Right ventricle myocardium inferior (tissue), 1 donor: ENCODE measurements around the gene FJX1. TPM values are rescaled to one million over a fixed set of nuclear protein-coding genes. Genes with fewer than 3 reads are reported as not detected.
"Not testable (repeated sequence)": the region's sequence is repeated elsewhere in the genome, so short reads cannot be mapped to it uniquely, and the experiment has no call there.

Source experiments
- ATAC-seq: fragments of 200-7000 bp; cut with Tn5 transposase; one replicate; pipeline ENCODE4 v1.9.1; 2020; ENCODE audit warnings: mild to moderate bottlenecking, moderate library complexity
- DNase-seq: peaks from one replicate; pipeline ENCODE4 v3.0.0; 2021; ENCODE audit errors: missing footprints
- intact Hi-C: fragments of 100-400 bp; cut with DNase I; formaldehyde crosslinking; loops from one replicate; pipeline ENCODE4 v1.11.0; 2022
- total RNA-seq: library from RNA; stranded (reverse); fragmentation: NEBNext Ultra II Directional; extraction: Animal tissue kit (Norgen Biotek cat#: 25700); gene quantifications from one replicate; pipeline ENCODE4 v1.2.1, GENCODE V29; 2021
- donor health status: DM: no; HTN: yes; CAD: no; lungs with severe emphysema.

Gene FJX1
- total RNA-seq, 1 donor from 2014 or later: 0.54 TPM

- intact Hi-C loops: no loop called here
Measured at GRCh38 chr11:35623621-35624168, 5.4 kb downstream of the FJX1 start.

DNA sequence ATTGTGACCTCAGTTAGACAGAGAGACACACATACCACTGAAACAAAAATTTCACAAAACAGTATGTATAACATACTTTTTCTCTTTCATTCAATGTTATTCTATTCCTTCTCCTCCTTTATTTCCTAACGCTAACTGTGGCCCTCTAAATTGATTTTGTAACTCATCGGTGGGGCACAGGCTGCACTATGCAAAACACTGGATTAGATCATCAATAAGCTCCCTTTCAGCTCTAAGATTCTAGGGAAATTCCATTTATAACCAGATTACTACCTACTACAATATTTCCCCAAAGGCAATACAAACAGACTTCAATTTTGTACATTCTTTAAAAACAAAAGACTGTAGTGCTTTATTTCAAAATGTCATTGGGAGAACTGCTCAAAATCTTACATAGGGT, 6.1 kb downstream of the FJX1 start:
- ATAC-seq: no peak

More at GRCh38 chr11:35623621-35624168, 5.4 kb downstream of the FJX1 start:
- DNase-seq (no peak), ATAC-seq (no peak)

GRCh38 chr11:35624781-35625180, 6.5 kb downstream of the FJX1 start:
- intact Hi-C loops: no loop called here

More for the DNA sequence above, 6.1 kb downstream of the FJX1 start:
- intact Hi-C loops: no loop called here
- no peak for DNase-seq

DNA sequence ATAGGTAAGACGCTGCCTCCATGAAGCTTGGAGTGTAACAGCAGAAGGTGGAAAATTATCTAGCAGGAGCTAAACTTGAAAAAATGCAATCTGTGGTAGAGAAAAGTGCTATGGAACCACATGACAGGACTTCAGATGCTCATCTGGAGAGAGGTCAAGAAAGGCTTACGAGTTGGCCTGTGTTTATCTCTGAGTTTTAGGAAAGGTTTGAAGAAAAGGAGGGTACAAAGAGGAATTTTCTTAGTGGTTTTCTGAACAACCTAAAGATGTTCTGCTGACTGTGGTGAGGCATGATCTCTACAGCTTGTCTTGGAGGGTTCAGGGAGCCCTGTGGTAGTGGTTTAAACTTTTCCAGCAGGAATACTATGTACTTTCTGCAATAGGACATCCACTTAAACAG, 8.2 kb downstream of the FJX1 start:
- intact Hi-C loops: no loop called here
- DNase-seq: no peak
- ATAC-seq: no peak

More at GRCh38 chr11:35624781-35625180, 6.5 kb downstream of the FJX1 start:
- no peak for DNase-seq
- no peak for ATAC-seq

DNA sequence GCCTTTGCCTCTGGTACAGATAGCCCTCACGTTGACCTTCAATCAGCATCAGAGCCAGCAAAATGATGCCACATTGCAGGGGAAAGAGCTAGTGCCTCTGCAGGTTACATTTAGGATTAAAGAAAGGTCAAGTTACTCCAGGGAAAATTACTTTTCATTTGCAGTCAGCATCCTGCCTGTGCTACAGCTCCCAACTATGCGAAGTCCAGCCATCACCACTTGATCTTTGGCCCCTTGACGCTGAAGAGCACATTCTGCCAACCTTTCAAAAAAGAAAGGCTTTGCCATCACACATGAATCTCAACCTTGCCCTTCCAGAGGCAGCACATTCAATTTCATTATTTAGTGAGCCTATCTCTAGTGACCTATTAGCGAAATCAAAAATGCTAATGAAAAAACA, 11.3 kb downstream of the FJX1 start:
- intact Hi-C loops: no loop called here
- ATAC-seq: no peak
- no peak for DNase-seq

- intact Hi-C loops: no loop called here
- DNase-seq (no peak), ATAC-seq (no peak)
Measured at GRCh38 chr11:35629914-35630313, 11.7 kb downstream of the FJX1 start.

DNA sequence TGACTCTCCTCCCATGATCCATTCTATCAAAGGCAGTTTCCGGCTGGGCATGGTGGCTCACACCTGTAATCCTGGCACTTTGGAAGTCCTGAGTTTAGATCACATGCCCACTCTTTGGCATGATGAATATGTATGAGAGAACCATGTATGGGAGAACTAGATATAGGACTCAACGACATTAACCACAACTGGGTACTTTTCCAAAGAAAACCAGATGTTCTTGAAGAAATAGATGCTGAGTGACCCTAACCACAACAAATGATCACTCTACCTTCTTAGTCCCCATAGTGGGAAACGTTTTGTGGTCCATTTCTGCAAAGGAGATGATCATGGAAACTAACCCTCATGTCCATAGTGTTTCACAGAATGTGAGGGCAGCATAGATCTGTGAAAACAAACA, 13.6 kb downstream of the FJX1 start:
- DNase-seq: no peak
- ATAC-seq: no peak
- intact Hi-C loops: no loop called here

DNA sequence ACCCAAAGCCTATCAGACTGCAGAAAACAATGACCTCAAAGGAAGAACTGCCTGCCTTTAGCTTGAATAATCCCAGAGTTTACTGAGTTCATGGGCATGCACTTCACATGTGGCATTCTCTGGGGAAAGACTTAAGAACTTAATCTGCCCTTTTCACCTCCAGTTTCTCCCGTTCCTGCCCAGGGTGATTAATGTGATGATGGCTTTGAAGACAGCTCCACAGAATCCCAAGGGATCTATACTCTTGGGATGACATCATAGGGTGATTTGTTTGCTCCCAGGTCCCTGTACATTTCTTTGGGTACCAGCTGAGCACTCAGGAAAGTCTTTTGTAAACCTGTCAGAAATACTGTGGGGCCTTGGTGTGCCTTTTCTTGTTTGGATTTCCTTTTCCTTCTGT, 14.0 kb downstream of the FJX1 start:
- DNase-seq: no peak
- ATAC-seq: no peak
- intact Hi-C loops: no loop called here

DNA sequence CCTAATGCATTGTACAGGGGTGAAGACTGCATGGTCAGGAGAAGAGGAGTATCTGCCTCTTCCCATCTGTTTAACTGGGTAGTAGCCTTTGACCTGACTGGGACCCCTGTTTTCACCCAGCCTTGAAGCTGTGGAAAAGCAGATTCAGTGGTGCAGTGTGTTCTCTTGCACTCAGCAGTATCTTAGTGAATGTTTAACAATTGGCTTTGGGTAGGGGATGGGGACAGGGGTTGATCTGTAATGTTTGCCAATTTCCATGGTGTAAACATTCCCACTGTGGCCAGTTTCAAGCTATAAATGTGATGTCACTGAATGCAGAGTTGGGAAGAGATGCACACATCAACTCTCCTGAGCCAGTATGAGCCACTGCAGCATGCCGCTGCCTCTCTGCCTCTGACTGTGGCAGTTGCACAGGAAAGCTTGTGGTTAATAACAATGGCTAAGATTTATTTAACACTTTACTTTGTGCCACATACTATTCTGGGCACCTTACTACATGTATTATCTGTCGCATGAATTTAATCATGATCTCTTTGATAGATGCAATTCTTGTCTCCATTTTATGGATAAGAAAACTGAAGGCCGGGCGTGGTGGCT, 15.7 kb downstream of the FJX1 start:
- no peak for DNase-seq
- intact Hi-C loops: no loop called here
- ATAC-seq: no peak

DNA sequence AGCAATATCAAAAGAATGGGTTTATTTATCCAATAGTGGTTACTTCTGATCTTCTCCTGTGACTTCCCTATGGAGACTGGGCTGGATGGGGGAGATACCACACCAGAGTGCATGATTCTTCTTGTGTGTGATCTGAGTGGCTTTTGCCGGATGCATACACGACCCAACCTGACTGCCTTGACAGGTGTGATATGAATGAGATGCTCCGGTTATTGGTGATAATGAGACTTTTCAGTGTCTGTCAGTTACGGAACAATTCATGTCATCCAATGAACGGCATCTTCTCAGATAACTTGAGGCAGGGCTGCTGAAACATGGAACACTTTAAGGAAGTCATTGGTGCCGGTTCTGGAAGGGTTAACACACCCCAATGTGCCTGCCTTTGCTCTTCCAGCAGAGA, 17.7 kb downstream of the FJX1 start:
- no peak for DNase-seq
- intact Hi-C loops: no loop called here
- no peak for ATAC-seq

DNA sequence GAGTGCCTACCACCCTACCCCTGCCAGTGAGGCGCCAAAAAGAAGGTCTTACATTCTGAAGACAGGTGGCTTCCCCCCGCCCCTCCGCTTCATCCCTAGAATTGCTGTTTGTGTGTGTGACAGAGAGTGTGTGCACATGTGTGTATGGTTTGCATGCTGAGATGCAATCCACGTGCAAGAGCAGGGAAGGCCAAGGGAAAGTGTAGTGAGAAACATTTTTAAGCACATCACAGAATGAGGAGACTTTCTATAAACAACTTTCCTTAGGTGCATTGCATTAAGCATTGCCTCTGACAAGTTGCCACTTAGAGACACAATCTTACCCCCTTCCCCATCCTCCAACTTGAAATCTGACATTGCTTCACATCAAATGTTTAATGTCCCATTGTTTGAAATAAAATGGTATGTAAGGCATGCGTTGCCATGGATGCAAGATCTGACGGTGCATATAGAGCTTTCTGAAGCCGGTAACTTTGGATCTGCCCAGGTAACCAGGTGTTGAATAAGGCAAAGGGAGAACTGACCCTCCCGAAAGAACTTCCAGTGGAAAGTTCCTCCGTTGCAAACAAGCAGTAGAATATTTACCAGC, 21.4 kb downstream of the FJX1 start:
- DNase-seq: no peak
- intact Hi-C loops: no loop called here
- no peak for ATAC-seq

- no peak for ATAC-seq
Measured at GRCh38 chr11:35641171-35641897, 23.1 kb downstream of the FJX1 start.

GRCh38 chr11:35641964-35642363, 23.7 kb downstream of the FJX1 start:
- ATAC-seq: no peak
- no peak for DNase-seq
- intact Hi-C loops: no loop called here

More at GRCh38 chr11:35641171-35641897, 23.1 kb downstream of the FJX1 start:
- no peak for DNase-seq
- intact Hi-C loops: no loop called here

DNA sequence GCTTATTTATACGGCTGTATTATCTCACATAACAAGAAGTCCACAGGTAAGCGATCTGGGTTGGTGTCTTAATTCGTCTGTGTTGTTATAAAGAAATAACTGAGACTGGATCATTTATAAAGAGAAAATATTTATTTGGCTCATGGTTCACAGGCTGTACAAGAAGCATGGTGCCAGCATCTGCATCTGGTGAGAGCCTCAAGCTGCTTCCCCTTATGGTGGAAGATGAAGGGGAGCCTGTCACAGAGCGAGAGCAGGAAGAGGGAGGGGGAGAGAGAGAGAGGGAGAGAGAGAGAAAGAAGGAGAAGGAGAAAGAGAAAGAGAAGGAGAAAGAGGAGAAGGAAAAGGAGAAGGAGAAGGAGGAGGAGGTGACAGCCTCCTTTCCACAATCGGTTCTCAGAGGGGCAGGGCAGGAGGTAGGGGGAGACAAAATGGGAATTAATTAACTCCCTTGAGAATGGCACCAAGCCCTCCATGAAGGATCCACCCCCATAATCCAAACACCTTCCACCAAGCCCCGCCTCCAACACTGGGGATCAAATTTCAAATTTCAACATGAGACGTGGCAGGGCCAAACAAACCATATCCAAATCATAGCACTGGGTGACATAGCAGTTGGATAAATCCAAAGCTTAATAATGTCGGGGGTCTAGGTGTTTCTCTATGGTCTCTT, 29.3 kb downstream of the FJX1 start:
- ATAC-seq (no peak), DNase-seq (no peak)
- intact Hi-C loops: no loop called here

- no peak for ATAC-seq
- DNase-seq: no peak
- intact Hi-C loops: no loop called here
Measured at GRCh38 chr11:35650006-35650405, 31.7 kb downstream of the FJX1 start.

DNA sequence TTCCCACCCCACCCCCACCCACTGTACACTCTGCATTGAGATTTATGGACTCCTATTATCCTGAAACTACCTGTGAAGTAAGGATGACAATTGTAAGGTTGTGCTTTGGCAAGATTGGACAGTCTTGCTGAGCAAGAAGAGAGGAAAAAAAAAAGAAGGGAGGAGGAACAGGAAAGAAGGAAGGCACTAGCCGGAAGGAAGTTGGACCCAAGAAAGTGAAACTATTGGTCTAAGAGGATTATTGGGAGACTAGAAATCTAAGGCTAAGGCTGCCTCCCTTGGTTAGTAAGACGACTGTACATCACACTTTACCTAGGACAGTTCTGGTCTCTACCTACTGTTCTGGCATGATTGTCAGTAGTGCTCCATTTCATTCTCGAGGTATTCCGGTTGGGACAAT, 32.2 kb downstream of the FJX1 start:
- ATAC-seq: no peak
- DNase-seq: no peak
- intact Hi-C loops: no loop called here

DNA sequence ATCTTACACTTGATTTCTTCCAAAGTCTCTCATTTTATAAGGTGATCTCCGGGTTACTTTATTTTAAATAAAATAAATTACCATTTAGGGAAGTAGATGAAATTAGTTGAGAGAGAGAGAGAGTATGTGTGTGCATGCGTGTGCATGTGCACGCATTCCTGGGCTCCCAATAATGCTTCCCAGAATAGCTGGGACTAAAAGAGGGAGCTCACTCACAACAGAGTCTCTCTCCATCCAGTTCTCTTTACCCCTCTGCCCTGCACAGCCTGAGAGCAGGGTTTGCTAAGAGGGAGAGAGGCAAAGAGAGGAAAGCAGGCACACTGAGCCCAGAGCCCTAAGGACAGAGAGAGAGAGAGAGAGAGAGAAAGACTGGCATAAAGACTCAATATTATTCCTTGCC, 33.0 kb downstream of the FJX1 start:
- DNase-seq: no peak
- intact Hi-C loops: no loop called here
- ATAC-seq: no peak

DNA sequence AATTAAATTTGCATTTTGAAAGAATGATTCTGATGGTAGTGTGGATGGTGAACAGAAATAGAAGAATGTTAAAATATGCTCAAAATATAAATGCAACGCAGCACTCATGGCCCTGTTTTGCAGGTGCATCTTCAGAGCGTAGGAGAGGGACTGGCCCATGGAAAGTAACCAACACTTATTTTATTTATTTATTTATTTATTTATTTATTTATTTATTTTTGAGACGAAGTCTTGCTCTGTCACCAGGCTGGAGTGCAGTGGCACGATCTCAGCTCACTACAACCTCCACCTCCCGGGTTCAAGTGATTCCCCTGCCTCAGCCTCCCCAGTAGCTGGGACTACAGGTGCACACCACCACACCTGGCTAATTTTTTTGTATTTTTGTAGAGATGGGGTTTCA, 34.5 kb downstream of the FJX1 start:
- DNase-seq, ATAC-seq, intact Hi-C loops: not testable (repeated sequence)

- ATAC-seq: no peak
- DNase-seq: no peak
- intact Hi-C loops: no loop called here
Measured at GRCh38 chr11:35654711-35655110, 36.5 kb downstream of the FJX1 start.

DNA sequence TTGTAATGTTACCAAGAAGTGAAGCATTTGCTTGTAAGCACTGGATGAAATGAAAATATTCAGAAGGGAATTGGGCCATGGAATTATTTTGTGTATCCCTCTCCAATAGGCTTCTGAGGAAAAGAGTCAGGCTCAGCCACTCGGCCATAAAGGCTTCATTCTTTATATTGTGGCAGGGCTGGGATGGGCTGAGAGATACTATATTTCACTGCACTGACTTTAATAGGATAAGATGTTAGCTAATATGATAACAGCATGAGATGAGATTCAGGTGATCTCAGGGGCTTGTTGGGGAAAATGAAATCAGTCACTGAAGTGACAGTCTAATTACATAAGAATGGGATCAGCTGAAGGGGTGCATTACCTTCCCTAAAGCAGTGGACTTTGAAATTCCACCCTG, 37.0 kb downstream of the FJX1 start:
- ATAC-seq (no peak), DNase-seq (no peak)
- intact Hi-C loops: no loop called here
